ENCODE data around the gene DR1.

Gene DR1

GRCh38 chr1:93330196-93330595 is 15.5 kb upstream of the DR1 start:
- no peaks in the 10 kb centered on the region for H3K27me3 ChIP-seq (ENCODE audit: insufficient read depth, low read length, poor library complexity)
- H3K79me2 ChIP-seq (ENCODE audit: insufficient read depth, low read length): no peaks in the 10 kb centered on the region
- H3K4me2 ChIP-seq (ENCODE audit: insufficient read depth, low read length): no peak overlapping the region
- no peaks in the 10 kb centered on the region for H3K36me3 ChIP-seq (ENCODE audit: insufficient read depth, low read length)
- no peak for DNase-seq
- no peaks in the 10 kb centered on the region for H4K20me1 ChIP-seq (ENCODE audit: insufficient read depth, low read length)
- H3K4me1 ChIP-seq (ENCODE audit: insufficient read depth, low read length): no peaks in the 10 kb centered on the region
- no peaks in the 10 kb centered on the region for H3K9me3 ChIP-seq (ENCODE audit: insufficient read depth, low read length, severe bottlenecking)
- no peak overlapping the region for H3K4me3 ChIP-seq (ENCODE audit: low read depth in 1 of 2, low read length in 2 of 2)
- TF ChIP-seq EZH2 (IDR thresholded peaks at IDR 0.05; ENCODE audit: borderline replicate concordance, low read depth, low read length, severe bottlenecking): no peak
- TF ChIP-seq CTCF (IDR thresholded peaks at IDR 0.05; ENCODE audit: borderline replicate concordance, extremely low read depth, low read length, poor library complexity, severe bottlenecking): no peak
- H3K9ac ChIP-seq (ENCODE audit: low read depth, low read length): no peak overlapping the region
- H2AFZ ChIP-seq (ENCODE audit: low read depth, low read length): no peak overlapping the region
- no peak for ATAC-seq (ENCODE audit: insufficient read depth, low read depth)
- no peak overlapping the region for H3K27ac ChIP-seq (ENCODE audit: low read length)

- H3K9me3 ChIP-seq (ENCODE audit: insufficient read depth, low read length, severe bottlenecking): no peaks in the 10 kb centered on the region
- no peak for DNase-seq
- no peaks in the 10 kb centered on the region for H3K27me3 ChIP-seq (ENCODE audit: insufficient read depth, low read length, poor library complexity)
- no peak overlapping the region for H3K27ac ChIP-seq (ENCODE audit: low read length)
- H4K20me1 ChIP-seq (ENCODE audit: insufficient read depth, low read length): no peaks in the 10 kb centered on the region
- H3K4me3 ChIP-seq (ENCODE audit: low read depth in 1 of 2, low read length in 2 of 2): no peak overlapping the region
- H3K79me2 ChIP-seq (ENCODE audit: insufficient read depth, low read length): no peaks in the 10 kb centered on the region
- TF ChIP-seq EZH2 (IDR thresholded peaks at IDR 0.05; ENCODE audit: borderline replicate concordance, low read depth, low read length, severe bottlenecking) (no peak), CTCF (IDR thresholded peaks at IDR 0.05; ENCODE audit: borderline replicate concordance, extremely low read depth, low read length, poor library complexity, severe bottlenecking) (no peak)
- ATAC-seq (ENCODE audit: insufficient read depth, low read depth): no peak
- H3K36me3 ChIP-seq (ENCODE audit: insufficient read depth, low read length): no peaks in the 10 kb centered on the region
- no peak overlapping the region for H3K4me2 ChIP-seq (ENCODE audit: insufficient read depth, low read length)
- H2AFZ ChIP-seq (ENCODE audit: low read depth, low read length): no peak overlapping the region
- no peak overlapping the region for H3K9ac ChIP-seq (ENCODE audit: low read depth, low read length)
- peaks cover 1% of the 10 kb centered on the region; the same call in 1 of the 2 replicates for H3K4me1 ChIP-seq (ENCODE audit: insufficient read depth, low read length)
Measured at GRCh38 chr1:93330617-93331016, 15.1 kb upstream of the DR1 start.

- no peak for TF ChIP-seq EZH2 (IDR thresholded peaks at IDR 0.05; ENCODE audit: borderline replicate concordance, low read depth, low read length, severe bottlenecking)
- TF ChIP-seq CTCF (IDR thresholded peaks at IDR 0.05; ENCODE audit: borderline replicate concordance, extremely low read depth, low read length, poor library complexity, severe bottlenecking): no peak
- Histone ChIP-seq H2AFZ (ENCODE audit: low read depth, low read length) (no peak overlapping the region), H3K27me3 (ENCODE audit: insufficient read depth, low read length, poor library complexity) (no peaks in the 10 kb centered on the region), H3K4me1 (ENCODE audit: insufficient read depth, low read length) (peaks cover 9% of the 10 kb centered on the region), H3K4me2 (ENCODE audit: insufficient read depth, low read length) (no peak overlapping the region), H3K79me2 (ENCODE audit: insufficient read depth, low read length) (no peaks in the 10 kb centered on the region), H4K20me1 (ENCODE audit: insufficient read depth, low read length) (no peaks in the 10 kb centered on the region), H3K27ac (ENCODE audit: low read length) (no peak overlapping the region), H3K36me3 (ENCODE audit: insufficient read depth, low read length) (no peaks in the 10 kb centered on the region), H3K4me3 (ENCODE audit: low read depth in 1 of 2, low read length in 2 of 2) (no peak overlapping the region), H3K9ac (ENCODE audit: low read depth, low read length) (no peak overlapping the region), H3K9me3 (ENCODE audit: insufficient read depth, low read length, severe bottlenecking) (no peaks in the 10 kb centered on the region)
- ATAC-seq (ENCODE audit: insufficient read depth, low read depth) (peak; percentile 33; the same call in 1 of the 3 replicates), DNase-seq (no peak)
Measured at GRCh38 chr1:93331412-93331811, 14.3 kb upstream of the DR1 start.

- H4K20me1 ChIP-seq (ENCODE audit: insufficient read depth, low read length): no peaks in the 10 kb centered on the region
- no peaks in the 10 kb centered on the region for H3K9me3 ChIP-seq (ENCODE audit: insufficient read depth, low read length, severe bottlenecking)
- TF ChIP-seq CTCF (IDR thresholded peaks at IDR 0.05; ENCODE audit: borderline replicate concordance, extremely low read depth, low read length, poor library complexity, severe bottlenecking): no peak
- no peak for TF ChIP-seq EZH2 (IDR thresholded peaks at IDR 0.05; ENCODE audit: borderline replicate concordance, low read depth, low read length, severe bottlenecking)
- H3K36me3 ChIP-seq (ENCODE audit: insufficient read depth, low read length): no peaks in the 10 kb centered on the region
- H3K27ac ChIP-seq (ENCODE audit: low read length): no peak overlapping the region
- no peaks in the 10 kb centered on the region for H3K27me3 ChIP-seq (ENCODE audit: insufficient read depth, low read length, poor library complexity)
- H3K4me1 ChIP-seq (ENCODE audit: insufficient read depth, low read length): peaks cover 19% of the 10 kb centered on the region
- no peak overlapping the region for H3K9ac ChIP-seq (ENCODE audit: low read depth, low read length)
- no peak for DNase-seq
- no peak overlapping the region for H3K4me2 ChIP-seq (ENCODE audit: insufficient read depth, low read length)
- no peak overlapping the region for H3K4me3 ChIP-seq (ENCODE audit: low read depth in 1 of 2, low read length in 2 of 2)
- H2AFZ ChIP-seq (ENCODE audit: low read depth, low read length): no peak overlapping the region
- no peaks in the 10 kb centered on the region for H3K79me2 ChIP-seq (ENCODE audit: insufficient read depth, low read length)
- no peak for ATAC-seq (ENCODE audit: insufficient read depth, low read depth)
Measured at GRCh38 chr1:93332368-93332767, 13.3 kb upstream of the DR1 start.
